SK-N-SH (cell line): ENCODE measurements around the gene INPP5A. TPM values are rescaled to one million over a fixed set of nuclear protein-coding genes. Genes with fewer than 3 reads are reported as not detected.
A peak's percentile ranks its signal among the peaks of the same experiment; 100 is the strongest.

Experiments used
- CTCF ChIA-PET: fragments of 300-600, 350-600 bp; formaldehyde crosslinking; extraction: SDS; loops from one replicate; lab custom pipeline; 2021; lab: Yijun Ruan, JAX
- POLR2A ChIA-PET: fragments of 350-600 bp; sonication (Branson Sonifier 250); formaldehyde crosslinking; extraction: SDS; loops from one replicate; lab custom pipeline; 2020; ENCODE audit warnings: antibody characterized with exemption, inconsistent platforms; lab: Yijun Ruan, JAX
- DNase-seq: peaks from one replicate; pipeline ENCODE4 v3.0.0; 2012
- H2AFZ ChIP-seq: fragments of 200-600 bp; sonication (generic); 2 replicates; pipeline ENCODE4 v1.8.1; 2016; ENCODE audit warnings: antibody characterized with exemption, mild to moderate bottlenecking, low read depth
- H3F3A ChIP-seq: fragments of 200-600 bp; sonication (generic); replicated peaks from 2 replicates; pipeline ENCODE3; 2016; ENCODE audit warnings: antibody characterized with exemption, mild to moderate bottlenecking; ENCODE audit not compliant: insufficient read depth
- H3K27ac ChIP-seq, 2 experiments: fragments of 200-500 bp in 1 of 2; fragments of 200-600 bp in 1 of 2; sonication (Bioruptor generic) in 1 of 2; sonication (generic), shearing (Covaris generic) in 1 of 2; 2 replicates each; pipeline versions ENCODE4 v1.5.1 to v1.6.1; 2014 to 2016; ENCODE audit warnings: low read depth in 2 of 2, inconsistent platforms in 1 of 2, low read length in 1 of 2, mild to moderate bottlenecking in 1 of 2, mixed read lengths in 1 of 2
- H3K27me3 ChIP-seq: fragments of 200-600 bp; sonication (generic), shearing (Covaris generic); 2 replicates; pipeline ENCODE4 v1.6.1; 2016; ENCODE audit warnings: mixed run types; ENCODE audit not compliant: insufficient read depth
- H3K36me3 ChIP-seq, 2 experiments: fragments of 200-500 bp in 1 of 2; fragments of 200-600 bp in 1 of 2; sonication (Bioruptor generic) in 1 of 2; sonication (generic) in 1 of 2; replicated peaks in 1 of 2; 2 replicates each; pipeline versions ENCODE3 to v1.5.1; 2014 to 2016; ENCODE audit warnings: low read length in 1 of 2, mild to moderate bottlenecking in 1 of 2; ENCODE audit not compliant: insufficient read depth in 2 of 2, control insufficient read depth in 1 of 2
- H3K4me1 ChIP-seq, 2 experiments: fragments of 200-500 bp in 1 of 2; fragments of 200-600 bp in 1 of 2; sonication (Bioruptor generic) in 1 of 2; sonication (generic), shearing (Covaris generic) in 1 of 2; 2 replicates each; pipeline versions ENCODE4 v1.5.1 to v1.6.1; 2014 to 2016; ENCODE audit warnings: low read depth in 1 of 2, low read length in 1 of 2, mixed run types in 1 of 2; ENCODE audit not compliant: insufficient read depth in 2 of 2, control insufficient read depth in 1 of 2
- H3K4me2 ChIP-seq: fragments of 200-600 bp; sonication (generic), shearing (Covaris generic); 2 replicates; pipeline ENCODE4 v1.6.1; 2017; ENCODE audit warnings: mixed run types
- H3K4me3 ChIP-seq, 2 experiments: fragments of 200-500 bp in 1 of 2; fragments of 200-600 bp in 1 of 2; sonication (Bioruptor generic) in 1 of 2; sonication (generic), shearing (Covaris generic) in 1 of 2; 2 replicates each; pipeline versions ENCODE4 v1.5.1 to v1.8.1; 2014 to 2016; ENCODE audit warnings: low read depth in 2 of 2, inconsistent platforms in 1 of 2, low read length in 1 of 2, mild to moderate bottlenecking in 1 of 2, mixed read lengths in 1 of 2, moderate library complexity in 1 of 2
- H3K79me2 ChIP-seq: fragments of 200-600 bp; sonication (generic); 2 replicates; pipeline ENCODE4 v1.8.1; 2017; ENCODE audit warnings: mild to moderate bottlenecking; ENCODE audit not compliant: insufficient read depth
- H3K9ac ChIP-seq: fragments of 200-600 bp; sonication (generic); 2 replicates; pipeline ENCODE4 v1.6.1; 2017; ENCODE audit warnings: mixed run types
- H3K9me2 ChIP-seq: fragments of 200-600 bp; sonication (generic); 2 replicates; pipeline ENCODE4 v1.6.1; 2017; ENCODE audit warnings: mixed run types
- H3K9me3 ChIP-seq: fragments of 200-600 bp; sonication (generic); 2 replicates; pipeline ENCODE4 v1.6.1; 2017; ENCODE audit warnings: mixed run types, mild to moderate bottlenecking, moderate library complexity
- H4K20me1 ChIP-seq: fragments of 200-600 bp; sonication (generic); 2 replicates; pipeline ENCODE4 v1.6.1; 2017; ENCODE audit warnings: mild to moderate bottlenecking, mixed run types; ENCODE audit not compliant: insufficient read depth
- CHD2 ChIP-seq: fragments of 150-350 bp; IDR thresholded peaks from 2 replicates; pipeline ENCODE4 v1.6.1; 2018; ENCODE audit warnings: low read length; ENCODE audit not compliant: partially characterized antibody
- ELF1 ChIP-seq: IDR thresholded peaks from 2 replicates; pipeline ENCODE4 v1.4.0; 2012
- EP300 ChIP-seq, 2 experiments: IDR thresholded peaks; 2 replicates each; pipeline versions ENCODE4 v1.4.0 to v1.6.1; 2012; ENCODE audit warnings: borderline replicate concordance in 1 of 2, low read depth in 1 of 2, low read length in 1 of 2
- EZH2phosphoT487 ChIP-seq: fragments of 200-600 bp; sonication (generic); IDR thresholded peaks from 2 replicates; pipeline ENCODE4 v1.6.1; 2017; ENCODE audit warnings: low read depth, mixed run types, mild to moderate bottlenecking, antibody characterized with exemption, moderate library complexity, borderline replicate concordance
- FOXJ3 ChIP-seq: sonication (generic); formaldehyde crosslinking; IDR thresholded peaks from 2 replicates; pipeline ENCODE4 v1.5.1; 2020; ENCODE audit warnings: mild to moderate bottlenecking, missing genetic modification reagents
- FOXM1 ChIP-seq: IDR thresholded peaks from 2 replicates; pipeline ENCODE4 v1.4.0; 2012; ENCODE audit warnings: low read depth, mild to moderate bottlenecking
- GABPA ChIP-seq: IDR thresholded peaks from 2 replicates; pipeline ENCODE4 v1.4.0; 2012; ENCODE audit warnings: low read depth, mild to moderate bottlenecking
- MEF2A ChIP-seq: IDR thresholded peaks from 2 replicates; pipeline ENCODE4 v1.4.0; 2012; ENCODE audit warnings: low read depth, borderline replicate concordance
- NFIC ChIP-seq: IDR thresholded peaks from 2 replicates; pipeline ENCODE4 v1.4.0; 2012; ENCODE audit warnings: borderline replicate concordance
- POLR2AphosphoS5 ChIP-seq: IDR thresholded peaks from 2 replicates; pipeline ENCODE4 v1.6.1; 2012; ENCODE audit warnings: low read depth, low read length
- RAD21 ChIP-seq: IDR thresholded peaks from 2 replicates; pipeline ENCODE4 v1.6.1; 2012; ENCODE audit warnings: mild to moderate bottlenecking, low read length
- RCOR1 ChIP-seq: fragments of 150-350 bp; IDR thresholded peaks from 2 replicates; pipeline ENCODE4 v1.6.1; 2017; ENCODE audit warnings: antibody characterized with exemption, low read length
- RFX5 ChIP-seq: IDR thresholded peaks from 2 replicates; pipeline ENCODE4 v1.6.1; 2012; ENCODE audit warnings: mild to moderate bottlenecking, improper control_type of control experiment, low read length
- SMC3 ChIP-seq: IDR thresholded peaks from 2 replicates; pipeline ENCODE4 v1.6.1; 2012; ENCODE audit warnings: low read depth, low read length, improper control_type of control experiment
- TAF1 ChIP-seq: IDR thresholded peaks from 2 replicates; pipeline ENCODE4 v1.6.1; 2012; ENCODE audit warnings: low read depth, mild to moderate bottlenecking, low read length, moderate library complexity, borderline replicate concordance
- WGBS: methylation state at CpG from one replicate; pipeline ENCODE4 v1.1.6; 2017; ENCODE audit warnings: low lambda C conversion rate; 5-methylcytosine and 5-hydroxymethylcytosine counted together
- polyA plus RNA-seq, 3 experiments: library from polyadenylated mRNA; depleted of rRNA; stranded (reverse); fragments of >200 nt; gene quantifications; 2 replicates each; pipeline ENCODE4 v1.2.3, GENCODE V29; 2012
- TF ChIP-seq, protein P1 (sequence below): fragments of 150-350 bp; IDR thresholded peaks from 2 replicates; pipeline ENCODE4 v1.6.1; 2017; ENCODE audit warnings: antibody characterized with exemption, low read length, low read depth, borderline replicate concordance
- TF ChIP-seq, protein P2 (sequence below): fragments of 200-600 bp; sonication (generic); IDR thresholded peaks from 2 replicates; pipeline ENCODE4 v1.6.1; 2017; ENCODE audit warnings: antibody characterized with exemption, mild to moderate bottlenecking, moderate library complexity
- TF ChIP-seq, protein P3 (sequence below): IDR thresholded peaks from 2 replicates; pipeline ENCODE4 v1.4.0; 2012; ENCODE audit warnings: low read depth, borderline replicate concordance
- TF ChIP-seq, protein P4 (sequence below): IDR thresholded peaks from 2 replicates; pipeline ENCODE4; 2012

INPP5A gene
- polyA plus RNA-seq, 1 of the 3 experiments (the other 2 are of a cell fraction): 12.0 TPM

DNA sequence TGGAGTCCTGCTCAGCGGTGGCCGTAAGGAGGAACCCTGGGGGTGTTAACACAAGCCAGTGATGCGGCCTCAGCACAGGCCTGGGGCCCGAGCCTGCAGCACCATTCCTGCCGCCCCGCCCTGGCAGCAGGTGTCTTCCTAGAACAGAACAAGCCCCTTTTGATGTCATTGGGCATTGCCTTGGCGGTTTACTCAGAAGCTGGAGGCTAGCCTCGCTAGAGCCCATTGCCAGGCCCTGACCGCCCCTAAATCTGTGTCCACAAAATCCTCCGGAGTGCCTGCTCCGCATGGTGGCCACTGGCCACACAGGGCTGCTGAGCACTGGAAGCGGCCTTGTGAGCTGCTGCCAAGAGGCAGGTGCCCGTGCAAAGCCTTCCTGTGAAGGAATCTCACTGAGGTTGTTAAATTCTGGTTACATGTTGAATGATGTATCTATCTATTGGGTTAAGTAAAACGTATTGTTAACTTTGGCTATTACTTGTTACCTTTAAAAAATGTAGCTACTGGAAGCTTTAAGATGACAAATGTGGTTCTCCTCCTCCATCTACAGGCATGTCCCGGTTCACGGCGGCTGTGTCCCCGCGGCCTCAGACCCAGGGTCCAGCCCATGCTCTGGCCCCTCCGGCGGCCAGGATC lies 1.2 kb upstream of the INPP5A start:
- Histone ChIP-seq H3K4me1 (peaks cover 8 to 36% of the 10 kb centered on the region in 2 experiments; a peak in 3 of 4 replicates), H3K36me3 (peaks cover 0 to 4% of the 10 kb centered on the region in 2 experiments), H4K20me1 (peaks cover 9% of the 10 kb centered on the region), H3K27me3 (no peaks in the 10 kb centered on the region), H3K79me2 (peaks cover 36% of the 10 kb centered on the region), H2AFZ (peak overlapping the region; percentile 63; the same call in 1 of the 2 replicates), H3F3A (peaks cover 9% of the 10 kb centered on the region), H3K4me2 (peak overlapping the region; percentile 99), H3K9me3 (peaks cover 4% of the 10 kb centered on the region; the same call in 1 of the 2 replicates), H3K4me3 (peak overlapping the region; percentile 77 to 84), H3K27ac (peak overlapping the region; percentile 61 to 85; a peak in 3 of 4 replicates), H3K9me2 (no peaks in the 10 kb centered on the region), H3K9ac (peak overlapping the region; percentile 79)
- ChIA-PET POLR2A (interaction anchor here (1.6 kb wide), 1 partner anchor 71 kb away, joined by 4 read pairs; no protein-coding TSS in a partner anchor), CTCF (interaction anchor here (0.7 to 1.7 kb wide), 6 partner anchors 14 to 118 kb away, joined by 3 to 7 read pairs (median 4); no protein-coding TSS in a partner anchor)
- WGBS: 11% methylated on average over 13 of the region's 21 CpGs
- TF ChIP-seq, protein P1, sequence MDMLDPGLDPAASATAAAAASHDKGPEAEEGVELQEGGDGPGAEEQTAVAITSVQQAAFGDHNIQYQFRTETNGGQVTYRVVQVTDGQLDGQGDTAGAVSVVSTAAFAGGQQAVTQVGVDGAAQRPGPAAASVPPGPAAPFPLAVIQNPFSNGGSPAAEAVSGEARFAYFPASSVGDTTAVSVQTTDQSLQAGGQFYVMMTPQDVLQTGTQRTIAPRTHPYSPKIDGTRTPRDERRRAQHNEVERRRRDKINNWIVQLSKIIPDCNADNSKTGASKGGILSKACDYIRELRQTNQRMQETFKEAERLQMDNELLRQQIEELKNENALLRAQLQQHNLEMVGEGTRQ: no peak
- TF ChIP-seq RAD21 (peak; percentile 13), RFX5 (no peak), EP300 (IDR thresholded peaks at IDR 0.05; ENCODE audit: borderline replicate concordance in 1 of 2, low read depth in 1 of 2, low read length in 1 of 2) (no peak), GABPA (no peak), FOXJ3 (CRISPR knock-in tag) (no peak), RCOR1 (no peak)
- peak; percentile 49 for DNase-seq

DNA sequence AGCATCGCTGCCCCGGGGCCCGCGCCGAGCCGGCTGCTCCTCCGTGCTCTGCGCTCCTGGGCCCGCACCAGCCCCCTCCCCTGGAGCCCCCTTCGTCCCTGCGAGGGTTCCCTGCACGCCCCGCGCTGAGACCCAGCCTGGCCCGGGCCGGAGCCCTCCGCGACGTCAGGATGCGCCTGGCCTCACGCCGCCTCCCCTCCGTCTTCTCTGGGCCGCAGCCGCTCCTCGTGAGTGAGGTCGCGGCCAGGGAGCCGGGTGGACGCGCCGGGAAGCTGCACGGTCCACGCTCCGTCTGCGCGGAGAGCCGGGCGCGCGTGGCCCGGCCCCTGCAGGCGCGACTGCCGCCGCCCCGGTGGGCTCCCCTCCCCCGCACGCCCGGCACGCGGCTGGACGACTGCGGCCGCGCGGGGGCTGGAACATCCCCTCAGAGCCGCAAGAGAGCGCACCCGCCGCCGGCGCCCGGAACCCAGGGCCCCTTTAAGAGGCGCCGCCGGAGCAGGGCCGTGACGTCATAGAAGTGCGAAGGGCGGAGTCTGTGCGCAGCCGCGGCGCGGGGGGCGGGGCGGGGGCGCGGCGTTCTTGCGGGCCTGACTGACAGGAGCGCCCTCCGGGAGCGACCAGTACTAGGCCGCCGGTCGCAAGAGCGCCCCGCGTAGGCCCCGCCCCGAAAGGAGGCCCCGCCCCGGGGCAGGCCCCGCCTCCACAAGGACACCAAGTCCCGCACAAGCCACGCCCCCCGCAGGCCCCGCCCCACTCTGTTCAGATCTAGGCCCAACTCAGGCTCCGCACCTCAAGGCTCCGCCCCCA lies 507 bp upstream of the INPP5A start:
- peak overlapping the region; percentile 79 for H3K9ac ChIP-seq
- peaks cover 43% of the 10 kb centered on the region for H3K79me2 ChIP-seq
- peaks cover 15 to 43% of the 10 kb centered on the region in 2 experiments; a peak in 3 of 4 replicates for H3K4me1 ChIP-seq
- peak overlapping the region; percentile 61 to 85; a peak in 3 of 4 replicates for H3K27ac ChIP-seq
- peak; percentile 100 for DNase-seq
- no peaks in the 10 kb centered on the region for H3K36me3 ChIP-seq
- peak overlapping the region; percentile 99 for H3K4me2 ChIP-seq
- no peaks in the 10 kb centered on the region for H3K9me3 ChIP-seq
- peaks cover 9% of the 10 kb centered on the region for H3F3A ChIP-seq
- ChIA-PET CTCF (interaction anchor here (0.7 to 1.7 kb wide), 5 partner anchors 14 to 117 kb away, joined by 3 to 7 read pairs (median 4); no protein-coding TSS in a partner anchor), POLR2A (interaction anchor here (1.6 kb wide), 1 partner anchor 70 kb away, joined by 4 read pairs; no protein-coding TSS in a partner anchor)
- H3K9me2 ChIP-seq: no peaks in the 10 kb centered on the region
- H3K27me3 ChIP-seq: no peaks in the 10 kb centered on the region
- H3K4me3 ChIP-seq: peak overlapping the region; percentile 77 to 84
- H4K20me1 ChIP-seq: peaks cover 16% of the 10 kb centered on the region
- WGBS: no CpG with 5 or more reads among the region's 102 CpGs
- H2AFZ ChIP-seq: peak overlapping the region; percentile 63; the same call in 1 of the 2 replicates
- TF ChIP-seq FOXM1: no peak
- no peak for TF ChIP-seq EZH2phosphoT487
- TF ChIP-seq ELF1: 0 out of 2 replicates have a peak, but pooled peaks have one; percentile 19
- peak; percentile 56 for TF ChIP-seq POLR2AphosphoS5
- TF ChIP-seq, protein P2, sequence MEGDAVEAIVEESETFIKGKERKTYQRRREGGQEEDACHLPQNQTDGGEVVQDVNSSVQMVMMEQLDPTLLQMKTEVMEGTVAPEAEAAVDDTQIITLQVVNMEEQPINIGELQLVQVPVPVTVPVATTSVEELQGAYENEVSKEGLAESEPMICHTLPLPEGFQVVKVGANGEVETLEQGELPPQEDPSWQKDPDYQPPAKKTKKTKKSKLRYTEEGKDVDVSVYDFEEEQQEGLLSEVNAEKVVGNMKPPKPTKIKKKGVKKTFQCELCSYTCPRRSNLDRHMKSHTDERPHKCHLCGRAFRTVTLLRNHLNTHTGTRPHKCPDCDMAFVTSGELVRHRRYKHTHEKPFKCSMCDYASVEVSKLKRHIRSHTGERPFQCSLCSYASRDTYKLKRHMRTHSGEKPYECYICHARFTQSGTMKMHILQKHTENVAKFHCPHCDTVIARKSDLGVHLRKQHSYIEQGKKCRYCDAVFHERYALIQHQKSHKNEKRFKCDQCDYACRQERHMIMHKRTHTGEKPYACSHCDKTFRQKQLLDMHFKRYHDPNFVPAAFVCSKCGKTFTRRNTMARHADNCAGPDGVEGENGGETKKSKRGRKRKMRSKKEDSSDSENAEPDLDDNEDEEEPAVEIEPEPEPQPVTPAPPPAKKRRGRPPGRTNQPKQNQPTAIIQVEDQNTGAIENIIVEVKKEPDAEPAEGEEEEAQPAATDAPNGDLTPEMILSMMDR: peak; percentile 26
- peak; percentile 58; the same call in 1 of the 2 replicates for TF ChIP-seq TAF1
- peak; percentile 22; the same call in 1 of the 2 replicates for TF ChIP-seq SMC3
- TF ChIP-seq MEF2A: no peak; the same call in 1 of the 2 replicates
- TF ChIP-seq, protein P3, sequence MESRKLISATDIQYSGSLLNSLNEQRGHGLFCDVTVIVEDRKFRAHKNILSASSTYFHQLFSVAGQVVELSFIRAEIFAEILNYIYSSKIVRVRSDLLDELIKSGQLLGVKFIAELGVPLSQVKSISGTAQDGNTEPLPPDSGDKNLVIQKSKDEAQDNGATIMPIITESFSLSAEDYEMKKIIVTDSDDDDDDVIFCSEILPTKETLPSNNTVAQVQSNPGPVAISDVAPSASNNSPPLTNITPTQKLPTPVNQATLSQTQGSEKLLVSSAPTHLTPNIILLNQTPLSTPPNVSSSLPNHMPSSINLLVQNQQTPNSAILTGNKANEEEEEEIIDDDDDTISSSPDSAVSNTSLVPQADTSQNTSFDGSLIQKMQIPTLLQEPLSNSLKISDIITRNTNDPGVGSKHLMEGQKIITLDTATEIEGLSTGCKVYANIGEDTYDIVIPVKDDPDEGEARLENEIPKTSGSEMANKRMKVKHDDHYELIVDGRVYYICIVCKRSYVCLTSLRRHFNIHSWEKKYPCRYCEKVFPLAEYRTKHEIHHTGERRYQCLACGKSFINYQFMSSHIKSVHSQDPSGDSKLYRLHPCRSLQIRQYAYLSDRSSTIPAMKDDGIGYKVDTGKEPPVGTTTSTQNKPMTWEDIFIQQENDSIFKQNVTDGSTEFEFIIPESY: no peak
- TF ChIP-seq, protein P4, sequence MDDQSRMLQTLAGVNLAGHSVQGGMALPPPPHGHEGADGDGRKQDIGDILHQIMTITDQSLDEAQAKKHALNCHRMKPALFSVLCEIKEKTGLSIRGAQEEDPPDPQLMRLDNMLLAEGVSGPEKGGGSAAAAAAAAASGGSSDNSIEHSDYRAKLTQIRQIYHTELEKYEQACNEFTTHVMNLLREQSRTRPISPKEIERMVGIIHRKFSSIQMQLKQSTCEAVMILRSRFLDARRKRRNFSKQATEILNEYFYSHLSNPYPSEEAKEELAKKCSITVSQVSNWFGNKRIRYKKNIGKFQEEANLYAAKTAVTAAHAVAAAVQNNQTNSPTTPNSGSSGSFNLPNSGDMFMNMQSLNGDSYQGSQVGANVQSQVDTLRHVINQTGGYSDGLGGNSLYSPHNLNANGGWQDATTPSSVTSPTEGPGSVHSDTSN: peak; percentile 96
- TF ChIP-seq NFIC: no peak
- TF ChIP-seq CHD2: peak; percentile 78
